H1 (cell line): ENCODE measurements around the gene RNF149. TPM values are rescaled to one million over a fixed set of nuclear protein-coding genes. Genes with fewer than 3 reads are reported as not detected.

Source experiments
- CTCF ChIA-PET: fragments of 300-600 bp; sonication (Branson Sonifier 250); formaldehyde crosslinking; loops from one replicate; lab custom pipeline; 2021; ENCODE audit not compliant: partially characterized antibody; lab: Charles Lee
- POLR2A ChIA-PET: fragments of 300-600 bp; sonication (Branson Sonifier 250); formaldehyde crosslinking; loops from one replicate; lab custom pipeline; 2021; ENCODE audit warnings: inconsistent platforms; ENCODE audit not compliant: partially characterized antibody; lab: Charles Lee
- DNase-seq, 2 experiments: peaks; one replicate each; pipeline versions ENCODE4 v3.0.0 to v3.0.0-alpha.2; 2010 to 2022; ENCODE audit warnings: low spot score in 2 of 2, low read depth in 1 of 2, mixed read lengths in 1 of 2
- FAIRE-seq: peaks from 2 replicates; lab custom pipeline; 2011; peaks lifted over from hg19 to GRCh38; lab: Jason Lieb, UNC
- H2AFZ ChIP-seq: 2 replicates; pipeline ENCODE4 v1.8.1; 2012; ENCODE audit warnings: low read length, inconsistent platforms
- H2AK5ac ChIP-seq: 2 replicates; pipeline ENCODE4 v1.6.1; 2013; ENCODE audit warnings: low read depth, low read length
- H2BK120ac ChIP-seq: replicated peaks from 2 replicates; pipeline ENCODE3; 2013; ENCODE audit warnings: low read depth, low read length, inconsistent platforms
- H2BK12ac ChIP-seq: 2 replicates; pipeline ENCODE4 v1.6.1; 2013; ENCODE audit warnings: low read depth, low read length
- H2BK15ac ChIP-seq: 2 replicates; pipeline ENCODE4 v1.6.1; 2013; ENCODE audit warnings: low read length
- H2BK20ac ChIP-seq: 2 replicates; pipeline ENCODE4 v1.6.1; 2013; ENCODE audit warnings: low read length
- H2BK5ac ChIP-seq: 2 replicates; pipeline ENCODE4 v1.6.1; 2013; ENCODE audit warnings: low read depth, low read length
- H3K14ac ChIP-seq: 2 replicates; pipeline ENCODE4 v1.6.1; 2013; ENCODE audit warnings: inconsistent platforms; ENCODE audit not compliant: insufficient read length
- H3K18ac ChIP-seq: 2 replicates; pipeline ENCODE4 v1.6.1; 2013; ENCODE audit warnings: low read length; ENCODE audit errors: extremely low read depth
- H3K23ac ChIP-seq: 2 replicates; pipeline ENCODE4 v1.6.1; 2013; ENCODE audit warnings: inconsistent platforms; ENCODE audit not compliant: insufficient read length
- H3K23me2 ChIP-seq: 2 replicates; pipeline ENCODE4 v1.6.1; 2013; ENCODE audit warnings: low read depth, low read length
- H3K27ac ChIP-seq: 2 replicates; pipeline ENCODE4 v1.6.1; 2011; ENCODE audit warnings: low read depth, low read length, inconsistent platforms
- H3K27me3 ChIP-seq, 4 experiments: replicated peaks in 1 of 4; 1 replicate in 1 of 4; 2 replicates in 3 of 4; pipeline versions ENCODE4 v1.6.1 to v1.8.1; 2011 to 2013; ENCODE audit warnings: low read length in 3 of 4, mild to moderate bottlenecking in 3 of 4, inconsistent platforms in 2 of 4, mixed read lengths in 2 of 4, moderate library complexity in 1 of 4; ENCODE audit not compliant: control insufficient read depth in 3 of 4, insufficient read depth in 3 of 4; ENCODE audit errors: extremely low read depth in 1 of 4
- H3K36me3 ChIP-seq, 4 experiments: 2 replicates each; pipeline versions ENCODE4 v1.6.1 to v1.8.1; 2011 to 2013; ENCODE audit warnings: mild to moderate bottlenecking in 4 of 4, low read length in 3 of 4, moderate library complexity in 2 of 4, control low read depth in 1 of 4, inconsistent platforms in 1 of 4; ENCODE audit not compliant: insufficient read depth in 4 of 4, control insufficient read depth in 2 of 4
- H3K4ac ChIP-seq: replicated peaks from 2 replicates; pipeline ENCODE3; 2013; ENCODE audit warnings: low read length, low read depth, mixed read lengths, inconsistent platforms; ENCODE audit not compliant: insufficient read length
- H3K4me1 ChIP-seq, 4 experiments: replicated peaks in 1 of 4; 1 replicate in 1 of 4; 2 replicates in 3 of 4; pipeline versions ENCODE4 v1.6.1 to v1.8.1; 2011 to 2013; ENCODE audit warnings: low read length in 3 of 4, inconsistent platforms in 2 of 4, mixed read lengths in 1 of 4; ENCODE audit not compliant: insufficient read depth in 4 of 4, control insufficient read depth in 3 of 4
- H3K4me2 ChIP-seq, 2 experiments: 2 replicates each; pipeline versions ENCODE4 v1.6.1 to v1.8.1; 2011 to 2013; ENCODE audit warnings: low read depth in 2 of 2, low read length in 2 of 2, control low read depth in 1 of 2, inconsistent platforms in 1 of 2, mild to moderate bottlenecking in 1 of 2; ENCODE audit not compliant: insufficient read depth in 1 of 2
- H3K4me3 ChIP-seq, 4 experiments: fragments of 200-600, 300-600 bp in 1 of 4; sonication (generic), shearing (Covaris generic), sonication (Bioruptor Twin) in 1 of 4; 2 replicates each; pipeline versions ENCODE4 v1.5.1 to v1.8.1; 2011 to 2016; ENCODE audit warnings: low read length in 4 of 4, low read depth in 3 of 4, control low read depth in 2 of 4, inconsistent platforms in 2 of 4, mild to moderate bottlenecking in 2 of 4, mixed read lengths in 1 of 4, moderate library complexity in 1 of 4; ENCODE audit not compliant: insufficient read depth in 2 of 4; ENCODE audit errors: extremely low read depth in 1 of 4
- H3K56ac ChIP-seq: replicated peaks from 2 replicates; pipeline ENCODE3; 2013; ENCODE audit warnings: low read depth, mild to moderate bottlenecking, mixed read lengths, low read length, inconsistent platforms; ENCODE audit not compliant: insufficient read length
- H3K79me1 ChIP-seq: 2 replicates; pipeline ENCODE4 v1.6.1; 2013; ENCODE audit warnings: low read depth, low read length, control low read depth
- H3K79me2 ChIP-seq, 2 experiments: 2 replicates each; pipeline versions ENCODE4 v1.6.1 to v1.8.1; 2012 to 2013; ENCODE audit warnings: low read length in 2 of 2, mild to moderate bottlenecking in 2 of 2, inconsistent platforms in 1 of 2; ENCODE audit not compliant: insufficient read depth in 2 of 2, control insufficient read depth in 1 of 2
- H3K9ac ChIP-seq, 4 experiments: replicated peaks in 1 of 4; 1 replicate in 1 of 4; 2 replicates in 3 of 4; pipeline versions ENCODE4 v1.6.1 to v1.8.1; 2011 to 2013; ENCODE audit warnings: low read depth in 3 of 4, low read length in 3 of 4, control low read depth in 2 of 4, mild to moderate bottlenecking in 2 of 4, moderate library complexity in 2 of 4, inconsistent platforms in 1 of 4; ENCODE audit errors: extremely low read depth in 1 of 4
- H3K9me3 ChIP-seq, 2 experiments: 2 replicates each; pipeline versions ENCODE4 v1.6.1 to v1.8.1; 2012 to 2013; ENCODE audit warnings: mild to moderate bottlenecking in 2 of 2, moderate library complexity in 2 of 2, control low read depth in 1 of 2, inconsistent platforms in 1 of 2, low read depth in 1 of 2, low read length in 1 of 2, mixed read lengths in 1 of 2; ENCODE audit not compliant: insufficient read depth in 2 of 2
- H4K20me1 ChIP-seq, 2 experiments: replicated peaks in 1 of 2; 2 replicates each; pipeline versions ENCODE3 to v1.8.1; 2011 to 2013; ENCODE audit warnings: inconsistent platforms in 2 of 2, low read length in 2 of 2, mild to moderate bottlenecking in 1 of 2; ENCODE audit not compliant: insufficient read depth in 2 of 2, control insufficient read depth in 1 of 2
- H4K5ac ChIP-seq: 2 replicates; pipeline ENCODE4 v1.6.1; 2013; ENCODE audit warnings: low read length, low read depth, mixed read lengths, inconsistent platforms; ENCODE audit not compliant: insufficient read length
- H4K8ac ChIP-seq: 2 replicates; pipeline ENCODE4 v1.8.0; 2013; ENCODE audit warnings: mild to moderate bottlenecking, moderate library complexity, low read length, inconsistent platforms; ENCODE audit not compliant: insufficient read depth; ENCODE audit errors: extremely low read depth
- H4K91ac ChIP-seq: replicated peaks from 2 replicates; pipeline ENCODE3; 2013; ENCODE audit warnings: low read length, mixed read lengths, inconsistent platforms; ENCODE audit not compliant: insufficient read length
- ASH2L ChIP-seq: fragments of 200-600, 300-600 bp; sonication (generic); IDR thresholded peaks from one replicate; pipeline ENCODE4 v1.7.1; 2017; ENCODE audit warnings: low read length
- ATF3 ChIP-seq: IDR thresholded peaks from 2 replicates; pipeline ENCODE4 v1.6.1; 2011; ENCODE audit warnings: low read depth, mild to moderate bottlenecking, low read length; ENCODE audit not compliant: insufficient read depth
- JUND ChIP-seq: IDR thresholded peaks from 2 replicates; pipeline ENCODE4 v1.6.1; 2011; ENCODE audit warnings: mild to moderate bottlenecking, improper control_type of control experiment, low read length
- SP1 ChIP-seq: IDR thresholded peaks from 2 replicates; pipeline ENCODE4 v1.6.1; 2011; ENCODE audit warnings: low read depth, low read length
- WGBS, 2 experiments: shearing (Covaris generic) in 1 of 2; methylation state at CpG; one replicate each; pipeline versions ENCODE4 v1.1.6 to v1.1.7; 2013 to 2015; ENCODE audit warnings: low lambda C conversion rate in 2 of 2, mixed read lengths in 2 of 2, inconsistent platforms in 1 of 2, low coverage in 1 of 2, missing lambda C conversion rate in 1 of 2; ENCODE audit not compliant: insufficient replicate concordance in 2 of 2, insufficient coverage in 1 of 2, insufficient read length in 1 of 2; ENCODE audit errors: extremely low coverage in 1 of 2, missing lambda C conversion rate in 1 of 2; 5-methylcytosine and 5-hydroxymethylcytosine counted together
- polyA plus RNA-seq, 7 experiments: library from polyadenylated mRNA; depleted of rRNA in 3 of 7; stranded (reverse) in 5 of 7; unstranded in 2 of 7; fragments of >200 nt in 5 of 7; fragments of 200-250 nt in 2 of 7; gene quantifications; 1 replicate in 5 of 7; 2 replicates in 1 of 7; 4 replicates in 1 of 7; pipeline versions ENCODE4 v1.2.1 to v1.2.3, GENCODE V29; 2011 to 2013; ENCODE audit warnings: missing spikeins in 2 of 7, mixed read lengths in 2 of 7
- total RNA-seq: library from RNA; stranded (reverse); fragmentation: NEBNext Ultra II Directional; extraction: Animal tissue kit (Norgen Biotek cat#: 25700); gene quantifications from 2 replicates; pipeline ENCODE4 v1.2.1, GENCODE V29; 2021
- TF ChIP-seq, protein P1 (sequence below): IDR thresholded peaks from 2 replicates; pipeline ENCODE4 v1.6.1; 2011; ENCODE audit warnings: low read length, improper control_type of control experiment

The RNF149 gene
- total and polyA plus RNA-seq, 2 of the 8 experiments (the other 6 are each of a cell fraction or from before 2014, with no cell fraction given): 16.6 to 28.2 TPM

- Histone ChIP-seq H2BK120ac (no peak overlapping the region), H2BK15ac (no peak overlapping the region), H3K14ac (no peak overlapping the region), H3K36me3 (no peaks in the 10 kb centered on the region), H3K9me3 (no peaks in the 10 kb centered on the region; a peak in 1 of 4 replicates), H3K27ac (no peak overlapping the region), H3K23me2 (no peaks in the 10 kb centered on the region), H3K79me1 (no peaks in the 10 kb centered on the region), H3K56ac (no peak overlapping the region), H2BK12ac (0 out of 2 replicates have a peak overlapping the region, but pooled peaks have one; percentile 94), H3K23ac (no peak overlapping the region), H3K9ac (no peak overlapping the region), H3K27me3 (no peaks in the 10 kb centered on the region), H2BK20ac (no peak overlapping the region), H3K4me3 (peak overlapping the region in 1 of 4 experiments; percentile 37; a peak in 1 of 8 replicates), H4K91ac (no peak overlapping the region), H3K4me2 (peak overlapping the region; percentile 49 to 55; a peak in 3 of 4 replicates), H2AK5ac (no peak overlapping the region), H2BK5ac (peak overlapping the region; percentile 80; the same call in 1 of the 2 replicates), H4K20me1 (no peaks in the 10 kb centered on the region), H4K5ac (no peak overlapping the region), H4K8ac (no peak overlapping the region), H3K18ac (no peak overlapping the region; the same call in 1 of the 2 replicates), H3K4me1 (peaks cover 7 to 16% (median 12%) of the 10 kb centered on the region in 4 experiments), H2AFZ (no peak overlapping the region), H3K4ac (no peak overlapping the region), H3K79me2 (no peaks in the 10 kb centered on the region)
- ChIA-PET CTCF (interaction anchor here (0.8 to 5.2 kb wide), 5 partner anchors 9 to 87 kb away, joined by 3 to 48 read pairs (median 3); partner anchors contain the start of gene CREG2), POLR2A (interaction anchor here (0.6 kb wide), 1 partner anchor 70 kb away, joined by 3 read pairs; no protein-coding TSS in a partner anchor)
- WGBS, 2 experiments: 40% methylated on average over 4 of the region's 4 CpGs; no CpG with 5 or more reads in 1 of the 2 experiments
- TF ChIP-seq ASH2L (peak; percentile 25), SP1 (peak; percentile 49; the same call in 1 of the 2 replicates), JUND (no peak), ATF3 (no peak)
- TF ChIP-seq, protein P1, sequence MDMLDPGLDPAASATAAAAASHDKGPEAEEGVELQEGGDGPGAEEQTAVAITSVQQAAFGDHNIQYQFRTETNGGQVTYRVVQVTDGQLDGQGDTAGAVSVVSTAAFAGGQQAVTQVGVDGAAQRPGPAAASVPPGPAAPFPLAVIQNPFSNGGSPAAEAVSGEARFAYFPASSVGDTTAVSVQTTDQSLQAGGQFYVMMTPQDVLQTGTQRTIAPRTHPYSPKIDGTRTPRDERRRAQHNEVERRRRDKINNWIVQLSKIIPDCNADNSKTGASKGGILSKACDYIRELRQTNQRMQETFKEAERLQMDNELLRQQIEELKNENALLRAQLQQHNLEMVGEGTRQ: no peak
- FAIRE-seq: peak; percentile 19
- no peak for DNase-seq
Measured at GRCh38 chr2:101339266-101339880, 30.9 kb upstream of the RNF149 start.
